ENCODE data around the gene GYPA.
"Not testable (repeated sequence)": the region's sequence is repeated elsewhere in the genome, so short reads cannot be mapped to it uniquely, and the experiment has no call there.

The GYPA gene

DNA sequence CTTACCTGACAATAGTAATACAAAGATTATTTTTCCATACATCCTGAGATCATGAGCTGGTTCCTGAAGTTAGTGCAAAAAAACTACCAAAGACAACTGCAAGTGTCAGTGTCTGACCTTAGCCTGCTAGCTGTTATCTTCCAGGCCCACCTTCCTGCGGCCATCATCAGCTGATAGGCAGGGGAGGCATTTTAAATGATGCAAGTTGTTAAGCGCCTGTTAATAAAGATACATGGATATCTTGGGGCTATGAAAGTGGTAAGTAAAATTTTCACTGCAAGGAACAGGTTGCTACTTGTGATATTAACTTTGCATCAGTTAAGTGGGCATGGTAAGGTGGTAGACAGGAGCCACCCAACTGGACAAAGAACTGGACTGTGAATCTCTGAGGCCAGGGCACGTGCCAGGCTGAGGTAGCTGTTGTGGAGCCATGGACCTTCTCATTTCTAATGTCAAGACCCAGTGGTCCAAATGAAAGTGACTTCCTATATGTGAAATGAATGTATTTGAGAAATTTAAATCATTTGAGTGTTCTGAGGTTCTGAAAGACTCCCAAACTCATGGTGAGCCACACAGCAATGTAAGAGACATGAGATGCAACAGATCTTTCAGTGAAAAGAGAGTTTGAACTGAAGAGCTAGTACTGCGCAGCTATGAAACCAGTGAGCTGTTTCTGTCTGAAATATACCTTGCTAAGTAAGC lies at the start of gene GYPA:
Gene GYPA (minus strand): TSS at position 125 of the 702 bp plus-strand sequence. CDS start 83 bp downstream, at position 42.
- not testable (repeated sequence) for H3K4me3 ChIP-seq (ENCODE audit: low read depth, low read length)

DNA sequence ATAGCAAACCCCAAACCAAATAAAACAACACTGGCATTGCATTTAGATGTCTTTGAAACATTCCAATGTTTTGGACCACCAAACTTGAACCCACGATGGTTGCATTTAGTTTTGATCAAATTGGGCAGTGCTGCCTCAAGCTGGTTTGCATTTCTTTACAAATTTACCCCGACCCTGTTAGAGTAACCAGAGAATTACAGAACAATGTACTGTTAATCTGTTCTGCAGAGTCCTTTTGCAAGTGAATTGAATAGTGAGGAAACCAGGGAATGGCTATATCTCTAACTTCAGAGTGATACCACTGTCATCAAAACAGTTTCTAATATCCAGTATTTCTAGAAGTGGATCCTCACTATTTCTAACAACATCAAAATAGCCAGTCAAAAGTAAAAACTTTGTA lies 49.5 kb upstream of the GYPA start:
- no peak overlapping the region for H3K4me3 ChIP-seq (ENCODE audit: low read depth, low read length)

DNA sequence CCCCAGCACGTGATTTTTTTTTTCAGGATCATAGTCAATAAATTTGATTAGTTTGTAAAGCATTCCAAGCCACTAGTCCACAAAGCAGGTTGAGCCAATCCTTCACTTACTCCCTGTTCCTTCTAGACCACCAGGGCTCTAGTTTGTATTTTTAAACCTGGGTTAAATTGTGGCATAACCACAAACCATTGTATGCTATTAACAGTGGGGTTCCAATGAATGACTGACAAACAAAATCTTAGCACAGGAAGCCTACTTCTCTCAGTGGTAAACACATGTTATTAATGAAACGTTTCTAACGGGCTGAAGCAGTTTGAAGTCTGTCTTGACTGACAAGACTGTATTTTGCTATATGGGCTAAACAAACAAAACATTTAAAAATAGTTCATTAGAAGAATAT lies 48.6 kb upstream of the GYPA start:
- no peak overlapping the region for H3K4me3 ChIP-seq (ENCODE audit: low read depth, low read length)

DNA sequence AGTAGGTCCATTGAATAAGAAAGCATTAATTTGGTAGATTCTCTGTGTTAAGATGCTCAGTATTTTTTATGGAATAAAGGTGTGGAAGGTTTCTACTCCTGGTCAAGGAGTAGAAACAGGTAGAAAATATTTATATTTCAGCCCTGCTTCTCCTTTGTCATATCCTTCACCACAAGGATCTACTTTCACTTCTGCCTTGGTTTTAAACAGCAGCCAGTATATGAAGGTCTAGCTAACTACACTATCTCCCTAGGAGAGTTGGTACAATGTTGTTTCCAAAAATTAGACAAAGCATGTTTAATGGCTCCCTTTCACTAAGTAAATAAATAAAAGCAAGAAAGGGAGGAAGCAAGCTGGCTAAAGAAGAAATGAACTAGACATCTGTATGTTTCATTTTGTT lies 44.6 kb upstream of the GYPA start:
- H3K4me3 ChIP-seq (ENCODE audit: low read depth, low read length), result no peak overlapping the region

DNA sequence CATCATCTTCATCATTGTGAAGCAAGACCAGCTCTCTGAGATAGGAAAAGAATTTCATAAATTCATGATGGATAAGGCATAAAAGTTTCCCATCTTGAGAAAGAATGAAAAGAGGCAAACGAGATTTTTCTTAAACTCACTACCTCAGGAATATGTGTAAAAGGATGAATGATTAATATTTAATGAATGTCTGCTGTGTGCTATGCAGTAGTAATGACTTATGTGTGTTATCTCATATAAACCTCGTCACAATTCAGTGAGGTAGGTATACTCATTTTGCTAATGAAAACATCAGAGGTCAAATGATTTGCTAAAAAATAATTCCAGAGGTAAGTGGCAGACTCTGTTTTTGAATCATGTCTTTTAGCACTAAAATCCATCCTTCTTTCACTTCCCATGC lies 42.6 kb upstream of the GYPA start:
- no peak overlapping the region for H3K4me3 ChIP-seq (ENCODE audit: low read depth, low read length)

DNA sequence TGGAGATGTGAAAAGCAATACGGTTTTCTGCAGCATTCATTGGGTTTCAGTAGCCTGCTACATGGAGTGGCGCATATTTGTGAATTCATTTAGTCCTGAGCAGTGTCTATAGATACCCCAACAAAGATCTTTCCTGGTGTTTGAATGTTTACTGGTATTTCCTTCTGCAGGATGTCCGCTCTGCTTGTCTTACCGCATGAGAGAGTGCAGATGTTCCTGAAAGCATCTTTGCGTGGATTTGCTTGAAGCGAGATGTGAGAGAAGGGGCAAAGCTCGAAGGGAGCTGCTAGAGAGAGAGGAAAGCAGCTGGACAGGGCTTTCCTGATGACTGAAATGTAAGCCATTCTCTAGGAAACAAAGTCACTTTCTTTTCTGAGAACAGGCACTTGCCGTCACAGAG lies 40.9 kb upstream of the GYPA start:
- H3K4me3 ChIP-seq (ENCODE audit: low read depth, low read length), result no peak overlapping the region

DNA sequence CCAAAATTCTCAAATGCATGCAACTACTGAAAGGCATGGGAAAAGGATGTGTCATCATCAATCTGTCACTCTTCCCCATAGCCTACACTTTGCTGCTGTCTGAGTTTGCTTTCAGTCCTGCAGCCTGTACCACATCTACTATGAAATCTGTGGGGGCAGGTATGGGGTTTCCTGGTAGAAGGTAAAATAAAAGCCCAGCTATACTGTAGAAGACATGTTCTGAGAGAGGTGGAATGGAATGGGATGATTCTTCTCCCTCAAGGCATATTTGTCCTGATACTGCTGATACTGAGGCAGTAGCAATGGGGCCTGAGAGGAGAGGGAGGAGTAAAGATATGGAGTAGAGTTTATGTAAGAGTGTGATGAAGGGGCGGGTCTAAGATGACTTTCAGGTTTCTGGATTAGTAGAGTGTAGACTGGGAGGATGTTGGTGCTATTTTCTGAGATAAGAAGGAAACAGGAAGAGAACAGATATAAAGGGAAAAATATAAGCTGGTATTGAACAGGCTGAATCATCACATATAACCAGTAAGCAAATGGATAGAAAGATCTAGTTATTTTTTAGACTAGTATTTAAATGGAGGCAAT lies 38.7 kb upstream of the GYPA start:
- H3K4me3 ChIP-seq (ENCODE audit: low read depth, low read length), result no peak overlapping the region

DNA sequence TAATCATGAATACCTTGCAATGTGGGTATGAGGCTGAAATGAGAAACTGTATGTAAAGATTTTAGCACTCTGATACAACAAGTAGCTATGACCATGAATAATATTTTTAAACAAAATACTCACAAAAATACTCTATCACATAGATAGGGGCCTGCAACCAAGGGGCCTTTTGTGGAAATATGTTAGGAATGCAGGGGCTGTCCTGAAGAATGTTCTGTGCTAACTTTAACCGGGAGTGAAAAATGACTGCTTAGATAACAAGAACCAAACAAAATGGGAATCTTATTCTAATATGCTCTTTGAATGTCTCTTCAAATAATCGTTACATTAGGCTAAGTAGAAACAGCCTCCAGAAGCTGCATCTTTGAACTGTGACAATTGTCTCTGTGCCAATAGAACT lies 37.9 kb upstream of the GYPA start:
- no peak overlapping the region for H3K4me3 ChIP-seq (ENCODE audit: low read depth, low read length)

DNA sequence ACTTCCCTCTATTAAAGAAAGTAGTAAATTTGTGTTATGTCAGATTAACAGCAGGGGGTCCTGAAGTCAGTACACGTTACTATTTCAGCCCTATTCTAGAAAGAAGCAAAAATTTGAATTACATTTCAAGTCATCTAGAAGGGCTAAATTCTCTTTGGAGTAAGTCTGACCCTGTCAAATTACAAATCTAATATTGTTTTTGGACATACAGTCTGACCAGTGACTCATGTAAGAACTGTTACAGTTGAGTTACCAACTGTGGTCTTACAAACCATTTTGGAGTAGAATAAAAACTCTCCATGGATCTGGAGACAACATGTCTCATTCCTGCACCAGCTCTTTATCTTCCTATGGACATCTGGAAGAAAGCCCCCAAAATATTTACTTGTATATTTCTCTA lies 36.0 kb upstream of the GYPA start:
- H3K4me3 ChIP-seq (ENCODE audit: low read depth, low read length), result no peak overlapping the region

DNA sequence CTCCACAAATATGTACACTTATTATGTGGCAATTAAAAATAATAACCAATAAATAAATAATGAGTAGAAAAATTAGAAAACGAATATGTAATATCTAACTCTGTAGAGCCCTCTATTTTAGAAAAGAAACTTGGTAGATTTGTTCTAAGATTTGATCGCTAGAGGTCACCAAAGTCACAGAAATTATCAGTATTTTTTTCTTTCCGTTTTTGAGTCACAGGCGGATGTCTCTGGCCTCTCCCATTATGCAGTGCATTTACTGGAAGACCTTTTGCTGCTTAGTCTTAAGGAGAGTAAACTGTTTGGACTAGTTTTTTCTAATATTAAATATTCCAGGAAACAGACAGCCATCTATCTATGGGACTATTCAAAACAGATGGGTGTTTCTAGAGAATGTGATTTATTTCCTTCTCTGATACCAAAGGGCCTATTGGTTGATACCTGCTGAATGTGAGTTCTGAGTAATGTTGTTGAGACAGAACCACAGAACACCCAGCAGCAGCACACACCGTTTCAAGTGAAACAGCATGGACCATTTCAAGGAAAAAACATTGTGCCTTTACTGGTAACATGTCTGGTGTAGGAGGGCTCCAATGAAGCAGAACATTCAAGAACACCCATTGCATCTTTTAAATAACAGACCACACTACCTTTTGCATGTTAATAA lies 34.0 kb upstream of the GYPA start:
- no peak overlapping the region for H3K4me3 ChIP-seq (ENCODE audit: low read depth, low read length)

DNA sequence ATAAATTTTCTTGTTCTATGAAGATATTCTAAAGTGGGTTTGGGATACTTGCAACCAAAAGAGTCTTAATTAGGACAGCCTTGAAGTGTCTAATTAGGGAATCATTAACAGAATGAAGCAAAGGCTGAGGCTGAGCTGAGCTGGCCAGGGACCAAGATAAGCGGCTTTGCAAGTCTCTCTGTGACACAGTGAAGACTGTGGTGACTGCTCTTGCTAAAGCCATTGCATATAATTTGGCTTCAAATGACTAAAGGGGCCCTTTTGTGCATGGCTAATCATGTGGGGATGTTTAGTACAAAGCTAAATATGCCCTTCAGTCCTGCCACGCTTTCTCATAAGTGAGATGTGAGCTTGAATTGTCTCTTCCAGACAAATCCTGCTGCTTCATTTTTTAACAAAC lies 31.2 kb upstream of the GYPA start:
- H3K4me3 ChIP-seq (ENCODE audit: low read depth, low read length), result no peak overlapping the region

DNA sequence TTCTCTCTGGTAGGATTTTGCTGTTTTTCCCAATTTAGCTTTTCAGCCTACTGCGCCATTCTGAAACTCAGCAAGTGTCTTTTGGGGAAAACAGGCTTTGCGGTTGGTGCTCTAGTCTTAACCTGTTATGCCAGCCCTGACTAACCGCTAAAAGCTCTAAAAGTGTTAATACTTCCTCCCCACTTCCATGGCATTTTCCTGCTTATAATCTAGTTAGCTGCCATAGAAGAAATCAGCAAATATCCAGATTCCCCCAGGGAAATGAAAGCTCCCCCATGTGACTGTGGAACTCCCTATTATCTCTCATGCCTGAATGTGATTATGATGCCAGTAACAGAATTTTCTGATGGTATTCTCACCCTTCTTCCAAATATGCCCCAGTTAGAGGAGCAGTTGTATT lies 28.7 kb upstream of the GYPA start:
- no peak overlapping the region for H3K4me3 ChIP-seq (ENCODE audit: low read depth, low read length)

DNA sequence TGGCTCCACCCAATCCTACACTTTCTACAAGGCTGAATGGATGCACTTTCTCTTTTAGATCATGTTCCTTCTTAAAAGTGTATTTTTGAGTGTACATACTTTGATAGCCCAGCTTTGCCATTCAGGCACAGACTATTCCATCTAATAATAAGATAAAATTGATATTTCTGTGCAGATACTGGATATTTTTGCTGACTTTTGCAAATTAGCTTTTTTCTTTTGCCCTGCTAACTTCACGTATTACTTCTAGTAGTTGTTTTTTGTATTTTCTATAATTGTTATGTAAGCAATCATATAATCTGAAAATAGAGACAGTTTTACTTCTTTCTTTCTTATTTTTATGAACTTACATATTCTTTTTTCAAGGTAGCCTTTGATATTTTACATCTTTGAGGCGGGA lies 13.5 kb upstream of the GYPA start:
- no peak overlapping the region for H3K4me3 ChIP-seq (ENCODE audit: low read depth, low read length)

DNA sequence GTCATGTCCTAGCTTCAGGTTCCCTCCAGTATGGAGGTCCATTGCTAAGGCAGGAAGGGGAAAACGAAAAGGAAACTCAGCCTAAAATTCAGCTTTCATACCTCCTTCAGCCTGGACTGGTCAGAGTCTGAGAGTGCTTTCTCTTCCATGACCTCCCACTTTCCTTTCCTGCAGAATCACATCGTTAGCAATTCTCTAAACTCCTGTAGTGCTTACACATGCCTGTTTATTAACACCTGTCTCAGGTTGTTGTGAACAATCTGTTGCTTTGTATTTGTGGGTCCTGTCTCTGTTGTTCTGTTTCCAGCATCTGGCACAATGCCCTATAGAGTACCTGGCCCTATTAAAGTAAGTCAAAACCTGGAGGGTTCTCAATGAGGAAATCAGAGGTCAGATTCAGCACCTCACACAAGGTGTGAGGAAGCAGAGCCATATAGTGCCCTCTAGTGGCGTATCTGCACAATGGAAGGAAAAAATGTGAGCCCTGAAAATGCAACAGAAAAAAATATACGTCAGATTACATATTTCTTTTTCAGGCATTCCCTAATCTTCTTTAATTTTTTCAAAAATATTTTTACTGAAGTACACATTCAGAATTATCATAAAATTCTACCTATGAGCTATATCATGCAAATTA lies 2.3 kb upstream of the GYPA start:
- not testable (repeated sequence) for H3K4me3 ChIP-seq (ENCODE audit: low read depth, low read length)

DNA sequence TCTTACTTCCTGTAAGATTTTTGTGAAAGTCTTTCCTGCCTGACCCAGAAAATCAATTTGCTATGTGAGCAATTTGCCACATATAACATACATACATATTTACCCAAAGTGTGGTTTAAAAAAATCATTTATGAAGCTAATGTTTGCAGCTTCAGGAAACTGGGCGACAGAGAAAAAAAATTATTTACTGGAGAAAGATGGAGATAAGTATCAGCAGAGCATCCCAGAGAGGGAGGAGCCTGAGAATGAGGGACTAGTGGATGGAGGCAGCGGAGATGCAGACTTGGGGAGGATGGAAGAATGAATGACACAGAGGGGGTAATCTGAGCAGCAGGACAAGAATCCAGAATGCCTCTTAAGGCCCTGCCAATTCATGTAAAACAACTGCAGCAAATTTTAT lies 975 bp upstream of the GYPA start:
- no peak overlapping the region for H3K4me3 ChIP-seq (ENCODE audit: low read depth, low read length)

DNA sequence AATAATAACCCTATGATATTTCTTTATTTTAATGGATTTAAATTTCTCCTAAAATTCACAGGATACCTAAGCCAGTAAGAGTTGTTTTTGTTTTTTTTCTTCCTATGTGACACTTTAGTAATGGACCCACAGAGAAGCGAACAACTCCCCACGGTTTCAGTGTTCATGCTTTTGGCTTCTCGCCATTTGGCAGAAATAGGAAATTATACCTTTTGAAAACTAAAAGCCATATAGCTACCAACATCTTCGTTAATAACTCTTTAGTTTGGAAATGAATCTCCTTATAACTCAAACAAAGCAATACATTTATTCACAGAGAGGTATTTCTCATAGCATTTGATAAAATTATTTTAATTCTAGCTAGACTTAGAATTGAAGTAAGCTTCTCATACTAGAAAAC lies 527 bp downstream of the GYPA start:
- not testable (repeated sequence) for H3K4me3 ChIP-seq (ENCODE audit: low read depth, low read length)

DNA sequence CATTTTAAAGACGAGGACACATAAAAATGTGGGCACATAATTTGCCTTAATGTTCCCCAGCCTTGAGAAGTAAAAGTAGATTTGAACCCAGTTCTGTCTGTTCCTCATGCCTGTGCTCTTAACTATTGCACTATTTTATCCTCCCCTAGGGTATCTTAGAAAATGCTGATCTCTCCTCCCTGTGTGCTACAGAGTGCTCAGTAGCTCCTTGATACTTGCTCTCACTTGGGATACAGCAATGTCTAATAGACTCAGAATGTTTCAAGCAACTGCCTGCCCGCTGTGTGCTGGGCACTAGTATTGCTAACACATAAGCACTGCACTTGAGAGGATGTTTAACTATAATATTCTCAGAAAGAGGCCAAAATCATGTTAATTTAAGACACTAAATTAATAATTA lies 971 bp downstream of the GYPA start:
- not testable (repeated sequence) for H3K4me3 ChIP-seq (ENCODE audit: low read depth, low read length)

DNA sequence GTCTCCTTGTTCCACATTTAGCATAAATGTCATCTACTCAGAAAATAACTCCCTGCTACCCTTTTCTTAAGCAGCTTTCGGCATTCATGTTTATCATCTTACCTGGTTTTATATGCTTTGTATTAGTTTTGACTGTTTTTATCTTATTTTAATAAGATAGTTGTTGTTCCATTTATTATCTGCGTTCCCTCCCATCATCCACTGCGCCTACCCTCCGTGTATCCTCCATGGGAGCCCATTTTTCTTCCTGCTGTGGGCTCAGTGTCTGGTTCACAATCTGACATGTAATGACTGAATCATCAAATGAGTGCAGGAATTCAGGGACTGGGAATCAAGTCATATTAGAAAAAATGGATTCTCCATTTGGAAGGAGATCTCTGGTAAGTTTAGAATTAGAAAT lies 2.3 kb downstream of the GYPA start:
- H3K4me3 ChIP-seq (ENCODE audit: low read depth, low read length), result not testable (repeated sequence)

DNA sequence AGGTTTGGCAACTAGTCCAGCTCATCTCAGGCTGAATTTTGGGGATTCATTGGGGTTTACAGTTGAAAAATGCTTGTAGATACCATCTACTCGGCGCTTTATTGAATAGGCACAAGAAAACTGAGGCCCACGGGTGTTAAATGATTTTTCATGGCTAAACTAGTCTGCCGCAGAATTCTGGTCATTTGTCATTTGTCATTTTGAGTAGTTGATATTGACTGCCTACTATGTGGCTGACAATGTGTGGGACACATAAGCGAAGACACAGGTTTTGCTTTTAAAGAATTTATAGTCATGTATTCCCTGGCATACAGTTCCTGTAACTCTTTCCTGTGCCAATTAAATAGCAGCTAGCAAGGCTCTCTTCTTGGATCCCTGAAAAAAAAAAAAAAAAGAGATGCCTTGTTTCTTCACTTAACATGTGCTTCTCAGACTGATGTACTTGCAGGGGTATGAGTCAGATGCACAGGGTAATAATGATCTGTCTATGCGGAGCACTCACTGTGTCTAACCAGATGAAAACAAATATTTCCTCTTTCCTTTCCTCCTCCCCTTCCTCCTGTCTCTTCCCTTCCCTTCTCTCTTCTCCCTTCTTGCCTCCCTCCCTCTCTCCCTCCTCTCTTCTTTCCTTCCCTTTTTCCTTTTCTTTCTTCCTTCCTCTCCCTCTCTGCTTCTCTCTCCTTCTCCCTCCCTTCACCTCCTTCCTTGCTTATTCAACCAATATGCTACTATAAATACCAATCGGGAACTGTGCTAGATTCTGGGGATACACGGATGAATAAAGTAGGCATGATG lies 3.2 kb downstream of the GYPA start:
- H3K4me3 ChIP-seq (ENCODE audit: low read depth, low read length), result not testable (repeated sequence)

DNA sequence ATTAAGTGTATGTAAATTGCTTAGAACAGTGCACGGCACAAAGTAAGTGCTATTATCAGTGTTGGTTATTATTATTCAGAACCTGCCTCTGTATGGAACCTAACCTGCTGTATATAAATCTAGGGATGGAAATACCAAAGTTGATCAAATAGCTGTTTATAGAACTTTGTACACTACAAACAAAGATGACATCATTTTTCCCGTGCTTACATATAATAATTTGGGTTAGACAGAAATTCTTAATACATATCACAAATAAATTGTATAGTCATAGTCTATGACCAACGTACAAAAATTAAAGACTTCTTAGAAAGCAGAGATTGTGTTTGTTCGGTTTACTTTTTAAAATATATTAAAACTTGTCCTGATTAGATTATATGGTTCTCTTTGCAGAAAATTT lies 4.3 kb downstream of the GYPA start:
- not testable (repeated sequence) for H3K4me3 ChIP-seq (ENCODE audit: low read depth, low read length)

DNA sequence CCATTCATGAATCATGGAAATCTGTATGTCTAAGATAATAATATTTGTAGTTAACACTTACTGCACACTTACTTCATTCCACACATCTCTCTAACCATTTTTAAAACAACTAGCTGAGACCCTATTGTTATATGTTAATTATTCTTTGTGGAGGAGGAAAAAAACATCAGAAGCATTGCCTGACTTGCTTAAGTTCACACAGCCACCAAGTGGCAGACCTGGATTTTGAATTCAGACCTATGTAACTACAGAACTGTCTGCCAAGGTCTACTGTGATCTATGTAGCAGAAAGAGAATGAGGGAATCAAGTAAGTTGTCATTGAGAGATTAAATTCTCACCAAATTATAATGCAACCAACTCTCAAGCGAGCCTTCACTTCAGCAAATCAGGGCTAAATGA lies 10.4 kb downstream of the GYPA start:
- H3K4me3 ChIP-seq (ENCODE audit: low read depth, low read length), result not testable (repeated sequence)
